Calu3 (cell line): ENCODE data around the gene RUNDC3A. TPM values are rescaled to one million over a fixed set of nuclear protein-coding genes. Genes with fewer than 3 reads are reported as not detected.

Source experiments
- BruUV-seq: library from RNA; stranded (reverse); fragments of 400-500 nt; replicated peaks from 2 replicates; lab custom pipeline; 2021; lab: Mats Ljungman, UMichigan
- CTCF ChIA-PET: fragments of 300-600 bp; sonication (Branson Sonifier 250); formaldehyde crosslinking; loops from one replicate; lab custom pipeline; 2022; ENCODE audit warnings: antibody characterized with exemption; lab: Charles Lee
- DNase-seq: peaks from one replicate; pipeline ENCODE4 v3.0.0; 2022
- H3K27ac Mint-ChIP-seq: one replicate; pipeline ENCODE4 v1.8.0; 2022; ENCODE audit warnings: mixed read lengths; ENCODE audit not compliant: unreplicated experiment
- H3K27me3 Mint-ChIP-seq: one replicate; pipeline ENCODE4 v1.8.0; 2022; ENCODE audit warnings: mixed read lengths; ENCODE audit not compliant: unreplicated experiment
- H3K36me3 Mint-ChIP-seq: one replicate; pipeline ENCODE4 v1.8.0; 2022; ENCODE audit warnings: mild to moderate bottlenecking, moderate library complexity, mixed read lengths; ENCODE audit not compliant: insufficient read depth, unreplicated experiment
- H3K4me1 Mint-ChIP-seq: one replicate; pipeline ENCODE4 v1.8.0; 2022; ENCODE audit warnings: mild to moderate bottlenecking, low read depth, mixed read lengths; ENCODE audit not compliant: unreplicated experiment
- H3K4me3 Mint-ChIP-seq: one replicate; pipeline ENCODE4 v1.8.0; 2022; ENCODE audit warnings: mild to moderate bottlenecking, low read depth, moderate library complexity, mixed read lengths; ENCODE audit not compliant: unreplicated experiment
- H3K9me3 Mint-ChIP-seq: one replicate; pipeline ENCODE4 v1.8.0; 2022; ENCODE audit warnings: low read depth, mixed read lengths; ENCODE audit not compliant: unreplicated experiment
- intact Hi-C: fragments of 100-400 bp; cut with micrococcal nuclease; formaldehyde crosslinking; loops from one replicate; pipeline ENCODE4 v1.10.0; 2022; ENCODE audit not compliant: unreplicated experiment
- total RNA-seq: library from RNA; stranded (reverse); gene quantifications from 2 replicates; pipeline ENCODE4 v1.2.3, GENCODE V29; 2022
- TF ChIP-seq, protein P1 (sequence below): fragments of 200-600 bp; IDR thresholded peaks from one replicate; pipeline ENCODE4 v1.8.0; 2022; ENCODE audit warnings: antibody characterized with exemption; ENCODE audit not compliant: unreplicated experiment

RUNDC3A gene
- total RNA-seq, 1 experiment from 2014 or later: 1.2 TPM

DNA sequence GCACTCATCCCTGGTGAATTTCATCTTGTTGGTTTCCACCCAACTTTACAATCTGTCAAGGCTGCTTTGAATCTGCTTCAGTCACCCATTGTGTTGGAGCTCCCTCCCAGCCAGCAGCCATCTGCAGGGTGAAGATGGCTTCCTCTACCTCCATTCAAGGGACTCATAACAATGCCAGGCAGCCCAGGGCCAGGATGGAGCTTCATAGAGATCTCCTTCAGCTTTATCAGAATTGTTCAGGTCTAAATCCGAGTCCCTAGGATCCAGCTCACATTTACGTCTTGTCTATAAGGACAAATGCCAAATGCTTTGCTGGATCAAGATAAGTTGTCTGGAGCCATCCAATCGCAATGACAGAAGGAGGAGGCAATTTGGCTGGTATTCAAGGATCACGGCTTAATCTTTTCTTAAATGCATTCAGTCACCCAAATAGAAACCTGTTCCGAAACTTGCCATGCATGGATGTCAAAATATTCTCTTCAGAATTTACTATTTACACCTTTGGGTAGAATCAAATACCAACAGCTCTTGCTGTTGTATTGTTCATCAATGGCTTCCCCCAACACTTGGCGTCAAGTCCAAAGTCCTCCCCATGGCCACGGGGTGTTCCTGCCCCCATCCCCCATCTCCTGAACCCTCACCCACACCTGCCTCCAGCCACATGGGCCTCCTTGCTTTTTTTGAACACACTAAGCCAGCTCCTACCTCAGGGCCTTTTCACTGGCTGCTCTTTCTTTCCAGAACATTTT lies 59.0 kb downstream of the RUNDC3A start:
- no peaks in the 10 kb centered on the region for H3K36me3 Mint-ChIP-seq

More for the DNA sequence above, 59.0 kb downstream of the RUNDC3A start:
- no peaks in the 10 kb centered on the region for H3K9me3 Mint-ChIP-seq
- intact Hi-C loops: no loop called here
- no TSS peak for BruUV-seq
- no peak overlapping the region for H3K4me3 Mint-ChIP-seq
- CTCF ChIA-PET: interaction anchor here (0.7 to 1.6 kb wide), 2 partner anchors 9 to 14 kb away, joined by 3 to 6 read pairs; no protein-coding TSS in a partner anchor
- H3K27me3 Mint-ChIP-seq: peaks cover 65% of the 10 kb centered on the region
- H3K27ac Mint-ChIP-seq: no peak overlapping the region
- H3K4me1 Mint-ChIP-seq: no peaks in the 10 kb centered on the region
- TF ChIP-seq, protein P1, sequence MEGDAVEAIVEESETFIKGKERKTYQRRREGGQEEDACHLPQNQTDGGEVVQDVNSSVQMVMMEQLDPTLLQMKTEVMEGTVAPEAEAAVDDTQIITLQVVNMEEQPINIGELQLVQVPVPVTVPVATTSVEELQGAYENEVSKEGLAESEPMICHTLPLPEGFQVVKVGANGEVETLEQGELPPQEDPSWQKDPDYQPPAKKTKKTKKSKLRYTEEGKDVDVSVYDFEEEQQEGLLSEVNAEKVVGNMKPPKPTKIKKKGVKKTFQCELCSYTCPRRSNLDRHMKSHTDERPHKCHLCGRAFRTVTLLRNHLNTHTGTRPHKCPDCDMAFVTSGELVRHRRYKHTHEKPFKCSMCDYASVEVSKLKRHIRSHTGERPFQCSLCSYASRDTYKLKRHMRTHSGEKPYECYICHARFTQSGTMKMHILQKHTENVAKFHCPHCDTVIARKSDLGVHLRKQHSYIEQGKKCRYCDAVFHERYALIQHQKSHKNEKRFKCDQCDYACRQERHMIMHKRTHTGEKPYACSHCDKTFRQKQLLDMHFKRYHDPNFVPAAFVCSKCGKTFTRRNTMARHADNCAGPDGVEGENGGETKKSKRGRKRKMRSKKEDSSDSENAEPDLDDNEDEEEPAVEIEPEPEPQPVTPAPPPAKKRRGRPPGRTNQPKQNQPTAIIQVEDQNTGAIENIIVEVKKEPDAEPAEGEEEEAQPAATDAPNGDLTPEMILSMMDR: no peak
- DNase-seq: no peak

Other genes with a start within 250 kb of the RUNDC3A start
- 79.5 and 90.6 TPM in 2 replicates for gene LSM12, start 241.9 kb upstream of the RUNDC3A start, total RNA-seq
- 99.6 and 103 TPM in 2 replicates for gene G6PC3, start 237.9 kb upstream of the RUNDC3A start, total RNA-seq
- gene HDAC5, start 185.0 kb upstream of the RUNDC3A start, total RNA-seq: 22.4 and 22.8 TPM in 2 replicates
- gene HROB, start 166.7 kb upstream of the RUNDC3A start, total RNA-seq: 24.4 and 24.8 TPM in 2 replicates
- 0.19 TPM in 1 of 2 replicates, not detected in the other for gene ASB16, start 137.9 kb upstream of the RUNDC3A start, total RNA-seq
- 56.0 and 58.8 TPM in 2 replicates for gene TMUB2, start 121.6 kb upstream of the RUNDC3A start, total RNA-seq
- gene ATXN7L3, start 108.7 kb upstream of the RUNDC3A start, total RNA-seq: 93.1 and 112 TPM in 2 replicates
- gene UBTF, start 88.9 kb upstream of the RUNDC3A start, total RNA-seq: 92.1 and 94.2 TPM in 2 replicates
- not detected in 2 replicates for gene SLC4A1, start 40.5 kb upstream of the RUNDC3A start, total RNA-seq
- gene SLC25A39, start 16.2 kb downstream of the RUNDC3A start, total RNA-seq: 271 and 297 TPM in 2 replicates
- 376 and 480 TPM in 2 replicates for gene GRN, start 36.7 kb downstream of the RUNDC3A start, total RNA-seq
- gene FAM171A2, start 55.3 kb downstream of the RUNDC3A start, total RNA-seq: 0.95 and 2.0 TPM in 2 replicates
- 1.2 and 1.6 TPM in 2 replicates for gene ITGA2B, start 81.0 kb downstream of the RUNDC3A start, total RNA-seq
- 57.8 and 60.1 TPM in 2 replicates for gene GPATCH8, start 194.8 kb downstream of the RUNDC3A start, total RNA-seq
- 28.5 and 35.8 TPM in 2 replicates for gene FZD2, start 248.9 kb downstream of the RUNDC3A start, total RNA-seq